ENCODE results near the gene CFAP92.
"Not testable (repeated sequence)": the region's sequence is repeated elsewhere in the genome, so short reads cannot be mapped to it uniquely, and the experiment has no call there.

Gene CFAP92

GRCh38 chr3:128884992-128885391 lies 108.9 kb downstream of the CFAP92 start:
- no peak for DNase-seq

GRCh38 chr3:128882719-128883118 lies 111.2 kb downstream of the CFAP92 start:
- no peak for DNase-seq

GRCh38 chr3:128881576-128881975 lies 112.3 kb downstream of the CFAP92 start:
- no peak for DNase-seq

- not testable (repeated sequence) for DNase-seq
Observed at GRCh38 chr3:128880455-128880854, 113.4 kb downstream of the CFAP92 start.

- DNase-seq: no peak
Observed at GRCh38 chr3:128879991-128880390, 113.9 kb downstream of the CFAP92 start.

- DNase-seq: peak; percentile 96 to 99
Observed at GRCh38 chr3:128879125-128879969, 114.5 kb downstream of the CFAP92 start, which contains the start of gene ACAD9. Gene ACAD9 (plus strand): TSS chr3:128879620. CDS start chr3:128879692, 72 bp downstream.

GRCh38 chr3:128878556-128879124 lies 115.2 kb downstream of the CFAP92 start:
- DNase-seq: no peak

- no peak for DNase-seq
Observed at GRCh38 chr3:128878011-128878457, 115.8 kb downstream of the CFAP92 start.

- DNase-seq: peak in 1 of 2 experiments; percentile 24
Observed at GRCh38 chr3:128875556-128876120, 118.2 kb downstream of the CFAP92 start.

GRCh38 chr3:128874481-128875180 lies 119.2 kb downstream of the CFAP92 start:
- DNase-seq: no peak

- DNase-seq: no peak
Observed at GRCh38 chr3:128873244-128874022, 120.4 kb downstream of the CFAP92 start.

- DNase-seq: no peak
Observed at GRCh38 chr3:128872744-128873143, 121.1 kb downstream of the CFAP92 start.

- DNase-seq: no peak
Observed at GRCh38 chr3:128872282-128872681, 121.6 kb downstream of the CFAP92 start.

- no peak for DNase-seq
Observed at GRCh38 chr3:128870347-128870746, 123.5 kb downstream of the CFAP92 start.

- DNase-seq: no peak
Observed at GRCh38 chr3:128867200-128868125, 126.4 kb downstream of the CFAP92 start.

- DNase-seq: peak in 1 of 2 experiments; percentile 39
Observed at GRCh38 chr3:128864849-128865804, 128.7 kb downstream of the CFAP92 start.

GRCh38 chr3:128864351-128864811 lies 129.5 kb downstream of the CFAP92 start:
- no peak for DNase-seq

GRCh38 chr3:128863560-128863959 lies 130.3 kb downstream of the CFAP92 start:
- no peak for DNase-seq

GRCh38 chr3:128861491-128861890 lies 132.4 kb downstream of the CFAP92 start:
- DNase-seq: no peak
